Stimulated activated CD8-positive, alpha-beta memory T cell treated with anti-CD3 and anti-CD28 coated beads, Interleukin-15, amount 100 ng/mL, for 48 hours (primary cell): Measurements from ENCODE around the gene TMEM169.

Source experiments
- DNase-seq, 2 donors: peaks; one replicate each; pipeline ENCODE4 v3.0.0-alpha.2; 2020; ENCODE audit warnings: low read depth in 2 of 2

TMEM169 gene

DNA sequence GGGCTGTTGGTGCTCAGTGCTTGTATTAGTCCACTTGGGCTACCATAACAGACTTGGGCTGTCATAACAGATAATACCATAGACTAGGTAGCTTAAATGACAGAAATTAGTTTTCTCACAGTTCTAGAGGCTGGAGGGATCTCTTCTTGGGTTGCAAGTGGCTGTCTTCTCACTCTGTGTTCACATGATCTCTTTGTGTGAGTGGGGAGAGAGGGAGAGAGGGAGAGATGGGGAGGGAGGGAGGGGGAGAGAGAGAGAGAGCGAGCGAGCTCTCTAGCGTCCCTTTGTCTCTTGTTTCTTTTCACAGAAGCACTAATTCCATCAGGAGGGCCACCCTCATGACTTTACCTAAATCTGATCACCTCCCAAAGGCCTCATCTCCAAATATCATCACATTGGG is 23.0 kb downstream of the TMEM169 start:
- DNase-seq: no peak

DNA sequence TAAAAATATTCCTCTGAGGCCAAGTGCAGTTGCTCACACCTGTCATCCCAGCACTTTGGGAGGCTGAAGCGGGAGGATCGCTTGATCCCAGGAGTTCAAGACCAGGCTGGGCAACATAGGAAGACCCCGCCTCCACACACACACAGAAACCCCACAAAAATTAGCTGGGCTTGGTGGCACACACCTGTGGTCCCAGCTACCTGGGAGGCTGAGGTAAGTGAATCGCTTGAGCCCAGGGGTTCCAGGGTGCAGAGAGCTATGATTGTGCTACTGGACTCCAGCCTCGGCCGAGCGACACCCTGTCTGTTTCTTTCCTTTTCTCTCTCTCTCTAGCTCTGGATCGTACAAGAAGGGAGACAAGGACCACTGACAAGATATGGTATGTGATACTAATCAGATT is 25.6 kb downstream of the TMEM169 start:
- DNase-seq: no peak

DNA sequence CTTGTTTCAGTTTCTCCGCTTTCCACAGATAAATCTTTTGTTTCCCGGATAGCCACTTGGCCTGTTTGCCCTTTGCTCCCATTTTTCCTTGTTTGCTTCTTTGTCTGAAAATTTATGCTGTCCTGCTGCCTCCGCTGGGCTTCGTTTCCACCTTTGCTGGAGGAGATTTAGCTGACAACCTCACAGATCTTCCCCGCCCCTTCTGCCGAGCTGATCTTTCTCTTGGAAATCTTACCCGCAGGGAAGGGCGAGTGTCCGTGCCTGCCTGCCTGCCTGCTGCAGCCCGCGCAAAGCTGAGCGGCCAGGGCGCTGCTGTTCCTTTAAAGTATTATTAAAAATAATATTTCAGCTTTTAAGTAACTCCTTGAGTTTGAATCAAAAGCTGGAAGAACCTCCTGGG is 26.0 kb downstream of the TMEM169 start:
- no peak for DNase-seq

DNA sequence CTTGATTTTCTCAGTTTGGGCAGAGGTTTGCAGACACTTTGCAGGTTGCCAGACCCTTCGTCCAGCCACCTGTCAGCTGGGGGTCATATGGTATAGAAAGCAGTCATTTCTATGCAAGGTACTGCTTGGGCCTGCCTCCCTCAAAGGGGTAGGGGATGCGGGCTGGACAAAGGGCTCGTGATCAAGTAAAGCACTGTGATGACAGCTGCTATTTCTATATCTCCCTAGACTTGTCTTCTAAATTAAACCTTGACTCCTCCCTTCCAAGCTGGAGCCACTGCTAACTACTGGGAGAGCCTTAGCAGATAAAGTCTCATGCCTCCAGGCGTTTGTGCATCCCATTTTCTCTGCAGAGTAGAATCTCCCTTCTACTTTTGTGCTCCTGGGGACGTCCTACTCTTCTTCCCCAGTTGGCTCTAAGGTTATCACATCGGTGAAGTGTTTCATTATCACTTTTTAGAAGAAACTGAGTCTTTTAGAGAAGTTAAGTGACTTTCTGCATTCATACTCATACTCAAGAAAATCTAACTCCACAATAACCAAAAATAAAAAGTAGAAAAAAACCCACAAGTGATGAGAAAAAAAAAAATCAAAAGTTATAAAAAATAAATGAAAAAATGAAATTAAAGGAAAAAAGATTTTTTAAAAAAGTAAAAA is 26.7 kb downstream of the TMEM169 start:
- DNase-seq: no peak

DNA sequence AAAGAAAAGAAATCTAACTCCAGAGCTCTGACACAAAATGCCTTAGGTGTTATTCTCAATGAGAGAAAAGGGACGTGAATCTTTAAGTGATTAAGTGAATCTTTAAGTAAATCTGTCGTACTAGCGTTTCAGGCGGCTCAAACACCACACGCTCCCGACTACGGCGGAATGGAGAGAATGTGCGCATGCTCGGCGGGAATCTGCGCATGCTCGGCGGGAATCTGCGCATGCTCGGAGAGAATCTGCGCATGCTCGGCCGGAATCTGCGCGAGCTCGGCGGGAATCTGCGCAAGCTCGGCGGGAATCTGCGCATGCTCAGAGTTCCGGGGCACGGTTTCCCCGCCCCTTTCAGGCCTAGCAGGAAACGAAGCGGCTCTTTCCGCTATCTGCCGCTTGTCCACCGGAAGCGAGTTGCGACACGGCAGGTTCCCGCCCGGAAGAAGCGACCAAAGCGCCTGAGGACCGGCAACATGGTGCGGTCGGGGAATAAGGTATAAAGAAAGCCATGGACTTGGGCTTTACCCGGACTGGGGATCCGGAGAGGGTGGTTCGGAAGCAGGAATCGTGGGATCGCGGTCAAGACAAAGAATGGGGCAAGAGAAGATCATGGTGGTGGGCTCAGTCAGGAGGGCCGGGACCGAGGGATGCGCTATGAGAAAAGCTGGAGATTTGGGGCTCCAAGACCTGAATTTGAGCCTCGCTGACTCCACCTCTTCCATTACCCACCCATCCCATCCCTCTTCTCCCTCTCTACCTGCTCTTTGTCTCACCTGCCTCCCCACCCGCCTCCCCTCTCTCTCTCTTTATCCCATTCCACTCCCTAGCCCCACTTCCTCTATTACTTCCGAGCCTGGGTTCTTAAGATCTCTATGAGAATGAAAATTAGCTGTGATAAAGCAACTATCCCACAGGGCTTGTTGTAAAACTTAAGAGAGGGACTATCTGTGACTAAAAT is 27.5 kb downstream of the TMEM169 start, which contains the start of gene XRCC5:
TSS of gene XRCC5 (plus strand) at position 382 of the 955 bp plus-strand sequence. CDS start at position 471, 89 bp downstream.
- DNase-seq: peak; percentile 95 to 97

DNA sequence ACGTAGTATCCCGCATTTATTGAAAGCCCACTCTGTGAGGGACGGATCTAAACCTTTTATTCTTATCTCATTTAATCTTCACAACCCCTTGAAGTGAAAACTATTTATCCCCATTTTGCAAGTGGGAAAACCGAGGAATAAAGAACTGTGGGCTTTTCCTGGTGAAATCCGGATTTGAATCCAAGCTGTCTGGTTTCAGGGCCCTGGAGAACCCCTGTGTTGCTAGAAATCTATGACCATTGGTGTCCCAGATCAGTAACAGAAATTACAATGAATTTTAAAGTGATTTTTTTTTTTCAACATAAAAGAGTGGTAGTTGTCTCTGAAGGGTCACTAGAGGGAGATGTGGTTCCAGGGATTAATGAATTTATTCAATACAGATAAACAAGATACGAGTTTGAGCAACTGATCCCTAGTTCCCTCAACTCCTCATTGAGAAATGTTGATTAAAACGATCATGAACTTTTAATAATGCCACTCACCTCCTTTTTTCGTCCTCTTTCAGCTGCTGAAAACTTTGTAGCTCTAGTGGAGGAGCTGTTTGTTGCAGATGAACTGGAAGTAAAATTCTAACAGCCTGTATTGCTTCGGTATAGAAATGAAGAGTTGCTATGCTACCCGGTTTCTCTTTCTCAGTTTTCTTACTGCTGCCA is 28.4 kb downstream of the TMEM169 start:
- DNase-seq: no peak

DNA sequence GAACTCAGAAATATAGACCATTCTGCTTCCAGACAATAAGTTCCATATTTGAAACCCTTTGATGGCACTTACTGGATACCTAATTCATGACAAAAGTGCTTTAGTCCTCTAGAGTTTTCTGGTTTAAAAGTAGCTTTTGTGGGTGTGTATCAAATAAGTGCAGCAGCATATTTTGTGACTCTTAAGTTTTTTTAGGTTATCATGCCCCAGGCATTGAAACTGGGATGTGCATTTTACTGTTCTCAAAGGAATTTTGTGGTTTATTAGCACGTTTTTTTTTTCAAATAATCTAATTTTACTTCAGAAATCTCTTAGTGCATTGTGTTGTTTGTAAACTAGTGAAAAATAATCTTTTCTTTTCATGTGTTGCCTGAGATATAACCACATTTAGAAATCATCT is 28.9 kb downstream of the TMEM169 start:
- DNase-seq: no peak

DNA sequence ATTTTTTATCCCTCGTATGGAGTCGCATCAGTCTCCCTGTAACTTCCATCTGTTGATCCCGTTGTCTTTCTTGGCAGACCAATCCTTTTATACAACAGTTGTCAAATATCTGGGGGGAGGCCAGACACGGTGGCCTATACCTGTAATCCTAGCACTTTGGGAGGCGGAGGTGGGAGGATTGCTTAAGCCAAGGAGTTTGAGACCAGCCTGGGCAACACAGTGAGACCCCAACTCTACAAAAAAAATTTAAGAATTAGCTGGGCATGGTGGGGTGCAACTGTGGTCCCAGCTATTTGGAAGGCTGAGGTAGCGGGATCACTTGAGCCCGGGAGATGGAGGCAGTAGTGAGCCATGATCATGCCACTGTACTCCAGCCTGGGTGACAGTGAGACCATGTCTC is 29.4 kb downstream of the TMEM169 start:
- no peak for DNase-seq

DNA sequence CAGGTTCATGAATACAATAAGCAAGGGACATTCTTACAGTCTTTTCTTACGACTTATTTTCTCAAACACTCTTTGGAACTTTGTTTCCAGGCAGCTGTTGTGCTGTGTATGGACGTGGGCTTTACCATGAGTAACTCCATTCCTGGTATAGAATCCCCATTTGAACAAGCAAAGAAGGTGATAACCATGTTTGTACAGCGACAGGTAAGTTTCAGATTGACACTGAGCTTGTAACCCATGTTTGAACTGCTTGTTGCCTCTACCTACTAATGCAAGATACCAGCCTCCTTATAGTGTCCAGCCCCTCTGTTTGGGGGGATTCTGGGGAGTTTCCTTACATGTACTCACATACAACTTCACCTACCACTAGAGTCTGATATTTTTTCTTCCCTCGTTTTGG is 31.2 kb downstream of the TMEM169 start:
- DNase-seq: no peak

DNA sequence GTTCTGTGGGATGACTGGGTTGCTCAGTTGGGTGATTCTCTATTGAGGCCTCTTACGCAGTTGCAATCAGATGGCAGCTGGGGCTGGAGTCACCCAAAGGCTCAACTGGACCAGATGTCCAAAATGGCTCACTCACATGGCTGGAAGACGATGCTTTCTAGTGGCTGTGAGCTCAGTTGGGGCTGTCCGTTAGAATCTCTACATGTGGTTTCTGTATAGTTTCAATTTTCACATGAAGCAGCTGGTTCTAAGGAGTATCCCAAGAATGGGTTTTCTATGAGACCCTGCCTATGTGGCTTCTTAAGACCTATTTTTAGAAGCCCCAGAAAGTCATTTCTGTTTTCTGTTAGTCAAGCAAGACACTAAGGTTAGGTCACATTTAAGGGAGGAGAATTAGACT is 31.9 kb downstream of the TMEM169 start:
- DNase-seq: no peak

DNA sequence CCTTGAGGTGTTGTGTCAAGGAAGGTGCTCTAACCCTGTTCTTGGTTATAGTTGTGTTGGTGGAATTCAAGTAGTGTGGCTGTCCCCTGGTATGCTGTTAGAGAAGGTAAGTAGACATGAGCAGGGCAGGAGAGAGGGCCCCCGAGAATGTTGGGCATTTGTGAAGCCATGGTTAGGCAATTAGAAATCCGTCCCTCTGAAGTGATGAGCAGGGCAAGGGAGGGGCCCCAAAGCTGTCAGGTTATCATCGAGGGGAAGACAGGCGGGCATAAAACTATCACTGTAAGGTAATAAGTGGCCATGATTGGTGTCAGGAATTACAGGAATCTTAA is 32.6 kb downstream of the TMEM169 start:
- DNase-seq: no peak

DNA sequence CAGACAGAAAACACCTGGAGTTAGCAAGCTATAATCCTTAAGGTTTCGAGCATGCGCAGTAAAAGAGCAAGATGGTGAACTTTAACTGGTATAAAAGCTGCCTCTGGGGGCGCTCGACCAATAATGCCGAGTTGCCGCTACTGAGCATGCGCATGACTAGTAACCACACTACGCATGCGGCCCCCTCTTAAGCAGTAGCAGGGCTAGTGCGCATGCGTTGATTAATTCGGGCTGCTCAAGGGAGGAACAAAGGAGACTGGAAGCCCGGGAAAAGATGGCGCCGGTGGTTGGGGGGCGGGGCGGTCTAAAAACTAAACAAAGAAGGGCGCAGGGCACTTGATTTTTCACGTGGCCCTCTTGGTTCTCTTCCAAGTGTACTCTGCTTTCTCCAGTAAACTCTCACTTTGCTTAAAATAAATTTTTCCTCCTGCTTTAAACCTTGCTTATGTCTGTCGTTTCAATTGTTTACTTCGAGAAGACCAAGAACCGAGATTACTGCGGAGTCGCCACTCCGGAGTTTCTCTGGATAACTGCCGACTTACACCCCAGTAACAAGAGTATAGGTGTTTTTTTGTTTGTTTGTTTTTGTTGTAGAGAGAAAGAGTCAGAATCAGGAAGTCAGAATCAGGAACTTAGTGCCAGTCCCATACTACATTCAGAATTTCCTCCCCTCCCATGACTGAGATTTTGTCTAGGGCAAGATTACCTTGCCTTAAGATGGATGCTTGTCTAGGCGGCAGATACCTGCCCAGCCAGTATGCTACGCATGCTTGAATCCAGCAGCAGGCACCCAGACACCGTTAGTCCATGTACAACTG is 33.2 kb downstream of the TMEM169 start:
- peak; percentile 91 to 94 for DNase-seq

DNA sequence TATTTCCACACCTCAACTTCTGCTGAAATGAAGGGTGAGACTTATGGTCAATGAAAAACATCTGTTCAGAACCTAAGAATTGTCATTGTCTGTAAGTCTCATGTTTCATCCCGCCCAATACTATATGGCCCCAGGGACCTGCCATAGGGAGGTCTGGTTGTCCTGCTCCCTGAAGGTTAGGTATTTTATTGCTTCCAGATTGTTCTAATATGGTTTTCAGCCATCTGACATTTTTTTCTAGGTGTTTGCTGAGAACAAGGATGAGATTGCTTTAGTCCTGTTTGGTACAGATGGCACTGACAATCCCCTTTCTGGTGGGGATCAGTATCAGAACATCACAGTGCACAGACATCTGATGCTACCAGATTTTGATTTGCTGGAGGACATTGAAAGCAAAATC is 34.7 kb downstream of the TMEM169 start:
- no peak for DNase-seq

DNA sequence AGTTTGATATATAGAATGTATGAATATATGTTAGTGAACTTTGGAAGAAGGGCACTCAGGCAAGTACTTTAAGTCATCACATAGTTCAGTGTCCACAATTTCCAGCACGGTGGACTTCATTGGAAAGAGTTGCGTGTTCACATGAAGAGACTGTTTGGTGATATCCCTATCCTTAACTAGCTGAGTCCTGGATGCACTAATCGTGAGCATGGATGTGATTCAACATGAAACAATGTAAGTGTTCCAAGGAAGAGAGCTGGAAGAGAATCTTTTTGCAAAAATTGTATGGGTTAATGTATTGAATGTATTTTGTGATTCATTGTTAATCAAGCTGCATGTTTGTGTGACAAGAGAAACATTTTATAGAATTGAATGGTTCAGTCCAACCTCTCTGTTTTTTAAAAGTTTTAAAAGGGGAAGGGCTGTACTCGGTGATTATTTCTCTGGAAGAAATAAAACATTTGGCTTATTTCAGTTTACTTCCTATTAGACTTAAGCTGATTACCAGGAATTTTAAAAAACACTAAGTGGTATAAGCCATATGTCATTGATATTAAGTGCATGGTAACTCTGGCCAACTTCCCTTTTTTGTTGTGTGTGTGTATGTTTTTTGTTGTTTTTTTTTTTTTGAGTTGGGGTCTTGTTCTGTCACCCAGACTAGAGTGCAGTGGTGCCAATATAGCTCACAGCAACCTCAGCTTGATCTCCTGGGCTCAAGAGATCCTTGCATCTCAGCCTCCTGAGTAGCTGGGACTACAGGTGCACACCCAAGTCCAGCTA is 36.0 kb downstream of the TMEM169 start:
- no peak for DNase-seq

DNA sequence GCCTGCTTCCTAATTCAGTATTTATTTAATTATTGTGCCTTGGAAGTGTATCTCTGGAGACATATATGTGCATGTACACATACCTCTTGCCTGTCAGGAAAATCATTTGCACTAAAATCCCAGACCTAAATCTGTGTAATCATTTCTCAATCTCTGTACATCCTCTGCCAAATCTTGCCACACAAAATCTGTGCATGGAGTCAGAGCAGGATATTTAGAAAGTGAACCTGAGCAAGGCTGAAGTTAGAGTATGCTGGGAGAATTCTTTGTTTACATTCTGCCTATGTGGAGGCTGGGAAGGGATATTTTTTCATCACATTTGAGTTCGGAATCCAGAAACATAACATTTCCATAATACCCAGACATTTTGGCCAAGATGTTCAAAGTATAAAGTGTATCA is 36.8 kb downstream of the TMEM169 start:
- DNase-seq: no peak

DNA sequence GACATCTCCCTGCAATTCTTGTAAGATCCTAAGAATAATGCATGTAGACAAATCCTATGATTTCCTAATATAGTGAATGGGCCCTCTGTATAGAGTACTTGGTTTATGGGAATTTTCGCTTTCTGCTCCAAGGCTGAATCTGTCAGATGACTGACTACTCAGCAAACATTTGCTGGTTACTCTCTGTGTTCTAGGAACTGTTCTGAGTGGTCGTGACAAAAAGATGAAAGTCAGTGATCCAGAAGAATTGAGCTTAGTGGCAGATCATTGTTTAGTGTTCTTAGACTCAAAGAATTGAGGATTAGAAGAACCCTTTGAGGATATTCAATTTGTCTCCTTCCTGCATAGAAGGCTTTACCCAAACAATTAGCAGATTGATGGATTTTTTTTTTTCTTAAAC is 37.4 kb downstream of the TMEM169 start:
- no peak for DNase-seq

DNA sequence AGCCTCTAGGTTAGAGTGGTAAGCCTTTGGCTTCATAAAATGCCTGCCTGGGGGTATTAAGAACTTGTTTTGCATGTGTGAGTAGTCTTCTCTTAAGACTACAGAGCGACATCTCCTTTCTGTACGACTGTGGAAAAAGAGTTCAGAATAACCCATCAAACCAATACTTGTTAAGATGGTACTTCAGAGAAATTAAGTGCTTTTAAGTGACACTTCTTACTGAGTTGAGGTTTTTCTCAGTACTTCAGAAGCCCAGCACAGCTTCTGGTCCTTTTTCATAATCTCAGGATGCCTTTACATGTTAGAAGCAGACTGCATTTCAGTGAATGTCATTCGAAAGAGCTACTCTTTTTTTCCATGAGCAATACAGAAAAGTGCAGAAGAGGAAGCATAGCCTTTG is 38.3 kb downstream of the TMEM169 start:
- no peak for DNase-seq

DNA sequence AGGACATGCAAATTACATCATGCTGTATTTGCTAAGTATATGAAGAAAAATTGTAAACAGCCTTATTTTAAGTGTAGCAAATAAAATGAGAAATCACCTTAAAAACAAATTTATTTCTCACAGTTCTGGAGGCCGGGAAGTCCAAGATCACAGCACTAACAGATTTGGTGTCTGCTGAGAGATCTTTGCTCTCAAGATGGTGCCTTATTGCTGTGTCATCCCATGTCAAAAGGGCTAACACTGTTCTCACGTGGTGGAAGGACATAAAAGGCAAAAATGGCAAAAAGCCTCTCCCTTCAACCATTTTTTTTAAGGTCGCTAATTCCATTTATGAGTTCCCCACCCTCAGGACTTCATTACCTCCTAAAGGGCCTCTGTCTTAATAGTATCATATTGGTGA is 39.5 kb downstream of the TMEM169 start:
- no peak for DNase-seq

DNA sequence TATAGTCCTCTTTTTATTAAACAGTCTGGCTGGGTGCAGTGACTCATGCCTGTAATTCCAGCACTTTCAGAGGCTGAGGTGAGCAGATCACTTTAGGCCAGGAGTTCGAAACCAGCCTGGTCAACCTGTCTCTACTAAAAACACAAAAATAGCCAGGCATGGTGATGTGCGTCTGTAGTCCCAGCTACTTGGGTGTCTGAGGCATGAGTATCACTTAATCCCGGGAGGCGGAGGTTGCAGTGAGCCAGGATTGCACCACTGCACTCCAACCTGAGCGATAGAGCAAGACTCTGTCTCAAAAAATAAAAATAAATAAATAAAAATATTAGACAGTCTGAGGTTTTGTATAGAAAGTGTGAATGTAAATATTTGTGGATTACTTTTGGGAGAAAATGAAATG is 45.2 kb downstream of the TMEM169 start:
- DNase-seq: no peak

DNA sequence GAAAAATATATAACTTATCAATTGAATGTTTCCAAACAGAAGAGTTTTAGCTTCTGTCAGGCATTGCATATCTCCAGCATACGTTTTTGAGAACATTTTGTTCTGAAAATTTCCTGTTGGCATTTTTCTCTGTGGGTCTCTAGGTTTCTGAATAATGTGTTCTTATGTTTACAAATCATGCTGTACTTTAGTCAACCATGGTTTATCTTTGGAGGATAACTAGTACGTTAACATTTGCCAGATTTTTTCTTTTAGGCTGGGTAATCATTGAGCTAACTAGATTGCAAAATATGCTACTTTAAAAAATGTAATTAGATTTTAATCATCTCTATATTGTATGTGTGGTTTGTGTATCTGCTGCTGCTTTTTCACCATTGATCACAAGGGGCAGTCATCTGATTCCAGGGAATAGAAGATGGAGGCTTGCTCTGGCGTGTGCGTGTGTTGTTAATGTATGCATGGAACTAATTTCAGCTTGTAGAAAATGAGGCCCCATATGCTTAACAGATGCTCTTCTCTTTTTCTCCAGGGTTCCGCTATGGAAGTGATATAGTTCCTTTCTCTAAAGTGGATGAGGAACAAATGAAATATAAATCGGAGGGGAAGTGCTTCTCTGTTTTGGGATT is 48.7 kb downstream of the TMEM169 start:
- DNase-seq: no peak
